Fibroblast of upper back skin (primary cell): ENCODE data around the gene LHX2.
"Not testable (repeated sequence)": the region's sequence is repeated elsewhere in the genome, so short reads cannot be mapped to it uniquely, and the experiment has no call there.

ENCODE experiments used
- DNase-seq: peaks from one replicate; pipeline ENCODE4 v3.0.0-alpha.2; 2013

LHX2 gene, protein sequence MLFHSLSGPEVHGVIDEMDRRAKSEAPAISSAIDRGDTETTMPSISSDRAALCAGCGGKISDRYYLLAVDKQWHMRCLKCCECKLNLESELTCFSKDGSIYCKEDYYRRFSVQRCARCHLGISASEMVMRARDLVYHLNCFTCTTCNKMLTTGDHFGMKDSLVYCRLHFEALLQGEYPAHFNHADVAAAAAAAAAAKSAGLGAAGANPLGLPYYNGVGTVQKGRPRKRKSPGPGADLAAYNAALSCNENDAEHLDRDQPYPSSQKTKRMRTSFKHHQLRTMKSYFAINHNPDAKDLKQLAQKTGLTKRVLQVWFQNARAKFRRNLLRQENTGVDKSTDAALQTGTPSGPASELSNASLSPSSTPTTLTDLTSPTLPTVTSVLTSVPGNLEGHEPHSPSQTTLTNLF

GRCh38 chr9:124011460-124012301, at the start of gene LHX2:
LHX2 (plus strand) TSS chr9:124011768; CDS start chr9:124012349, 581 bp downstream.
- DNase-seq: peak; percentile 66

GRCh38 chr9:123964761-123965160, 46.8 kb upstream of the LHX2 start:
- DNase-seq: no peak

- DNase-seq: no peak
These were observed 45.5 kb upstream of the LHX2 start for GRCh38 chr9:123965801-123966686.

GRCh38 chr9:123967323-123967722, 44.2 kb upstream of the LHX2 start:
- DNase-seq: no peak

DNA sequence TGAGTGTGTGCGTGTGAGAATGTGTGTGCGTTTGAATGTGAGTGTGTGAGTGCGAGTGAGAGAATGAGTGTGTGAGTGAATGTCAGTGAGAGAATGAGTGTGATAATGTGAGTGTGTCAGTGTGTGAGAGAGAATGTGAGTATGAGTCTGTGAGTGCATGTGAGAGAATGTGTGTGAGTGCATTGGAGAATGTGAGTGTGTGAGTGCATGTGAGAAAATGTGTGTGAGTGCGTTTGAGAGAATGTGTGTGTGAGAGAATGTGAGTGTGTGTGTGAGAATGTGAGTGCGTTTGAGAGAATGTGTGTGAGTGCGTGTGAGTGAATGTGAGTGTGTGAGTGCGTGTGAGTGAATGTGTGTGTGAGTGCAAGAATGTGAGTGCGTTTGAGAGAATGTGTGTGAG, 39.0 kb upstream of the LHX2 start:
- no peak for DNase-seq

DNA sequence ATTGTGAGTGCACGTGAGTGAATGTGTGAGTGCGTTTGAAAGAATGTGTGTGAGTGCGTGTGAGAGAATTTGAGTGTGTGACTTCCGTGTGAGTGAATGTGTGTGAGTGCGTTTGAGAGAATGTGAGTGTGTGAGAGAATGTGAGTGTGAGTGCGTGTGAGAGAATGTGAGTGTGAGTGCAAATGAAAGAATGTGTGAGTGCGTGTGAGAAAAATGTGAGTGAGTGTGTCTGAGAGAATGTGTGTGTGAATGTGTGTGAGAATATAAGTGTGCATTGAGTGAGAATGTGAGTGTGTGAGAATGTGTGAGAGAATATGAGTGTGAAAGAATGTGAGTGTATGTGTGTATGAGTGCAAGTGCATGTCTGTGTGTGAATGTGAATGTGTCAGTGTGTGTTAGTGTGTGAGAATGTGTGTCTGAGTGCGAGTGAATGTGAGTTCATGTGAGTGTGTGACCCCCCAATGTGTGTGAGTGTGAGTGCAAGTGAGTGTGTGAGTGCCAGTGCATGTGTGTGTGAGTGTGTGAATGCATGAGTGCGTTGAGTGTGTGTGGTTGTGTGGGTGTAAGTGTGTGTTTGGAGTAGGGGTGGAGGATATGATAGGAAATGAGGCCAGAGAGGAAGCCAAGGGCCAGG, 37.9 kb upstream of the LHX2 start:
- no peak for DNase-seq

- DNase-seq: no peak
These were observed 37.1 kb upstream of the LHX2 start for GRCh38 chr9:123974471-123974870.

- no peak for DNase-seq
These were observed 35.7 kb upstream of the LHX2 start for GRCh38 chr9:123975871-123976270.

- not testable (repeated sequence) for DNase-seq
These were observed 35.0 kb upstream of the LHX2 start for GRCh38 chr9:123976579-123976978.

GRCh38 chr9:123978981-123979380, 32.6 kb upstream of the LHX2 start:
- DNase-seq: no peak

GRCh38 chr9:123982535-123982934, 29.0 kb upstream of the LHX2 start:
- no peak for DNase-seq

GRCh38 chr9:123983047-123983446, 28.5 kb upstream of the LHX2 start:
- DNase-seq: no peak

DNA sequence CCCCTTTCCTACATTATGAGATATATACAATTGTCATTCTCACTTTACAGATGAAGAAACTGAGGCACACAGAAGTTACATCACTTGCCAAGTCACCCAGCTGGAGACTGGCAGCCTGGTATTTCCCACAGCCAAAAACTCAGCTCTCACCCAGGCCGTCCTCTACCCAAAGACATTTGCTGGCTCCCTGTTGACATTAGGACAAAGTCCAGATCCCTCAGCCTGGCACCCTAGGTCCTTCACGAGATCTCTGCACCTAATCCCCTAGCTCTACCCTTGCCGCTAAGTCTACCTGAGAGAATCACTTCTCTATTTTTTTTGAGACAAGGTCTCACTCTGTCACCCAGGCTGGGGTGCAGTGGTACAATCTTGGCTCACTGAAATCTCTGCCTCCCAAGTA, 26.8 kb upstream of the LHX2 start:
- no peak for DNase-seq

GRCh38 chr9:123985869-123986268, 25.7 kb upstream of the LHX2 start:
- no peak for DNase-seq

GRCh38 chr9:123990427-123990826, 21.1 kb upstream of the LHX2 start:
- DNase-seq: no peak

DNA sequence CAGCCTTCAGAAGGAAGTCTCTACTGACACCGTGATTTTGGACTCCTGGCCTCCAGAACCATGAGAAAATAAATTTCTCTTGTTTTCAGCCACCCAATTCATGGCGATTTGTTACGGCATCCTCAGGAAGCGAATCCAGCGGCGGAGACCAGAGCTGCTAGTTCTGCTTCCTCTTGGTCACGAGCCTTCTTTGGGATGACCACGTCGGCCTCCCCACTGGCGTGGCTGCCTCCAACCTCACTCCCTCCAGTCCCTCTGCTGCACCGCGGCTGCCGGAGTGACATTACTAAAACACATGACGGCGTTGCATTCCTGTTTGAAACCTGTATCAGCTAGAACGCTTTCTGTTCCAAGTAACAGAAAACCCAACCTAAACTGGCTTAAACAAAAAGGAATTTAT, 18.9 kb upstream of the LHX2 start:
- DNase-seq: not testable (repeated sequence)

- no peak for DNase-seq
These were observed 14.7 kb upstream of the LHX2 start for GRCh38 chr9:123996731-123997421.

- DNase-seq: no peak
These were observed 13.8 kb upstream of the LHX2 start for GRCh38 chr9:123997665-123998277.

- no peak for DNase-seq
These were observed 13.2 kb upstream of the LHX2 start for GRCh38 chr9:123998278-123998925.

- no peak for DNase-seq
These were observed 12.5 kb upstream of the LHX2 start for GRCh38 chr9:123998970-123999621.
